Measurements from ENCODE around the gene CTSO. TPM values are rescaled to one million over a fixed set of nuclear protein-coding genes. Genes with fewer than 3 reads are reported as not detected.

The CTSO gene
- total RNA-seq, 1 donor = 10.8 TPM

GRCh38 chr4:155966731-155967395, 13.2 kb upstream of the CTSO start:
- peak; percentile 42 for DNase-seq (ENCODE audit: low read depth)
- no peak for TF ChIP-seq CTCF (IDR thresholded peaks at IDR 0.05; ENCODE audit: insufficient read depth, low read depth, low read length)
- no peak overlapping the region for H3K4me3 ChIP-seq (ENCODE audit: low read depth, low read length)

DNA sequence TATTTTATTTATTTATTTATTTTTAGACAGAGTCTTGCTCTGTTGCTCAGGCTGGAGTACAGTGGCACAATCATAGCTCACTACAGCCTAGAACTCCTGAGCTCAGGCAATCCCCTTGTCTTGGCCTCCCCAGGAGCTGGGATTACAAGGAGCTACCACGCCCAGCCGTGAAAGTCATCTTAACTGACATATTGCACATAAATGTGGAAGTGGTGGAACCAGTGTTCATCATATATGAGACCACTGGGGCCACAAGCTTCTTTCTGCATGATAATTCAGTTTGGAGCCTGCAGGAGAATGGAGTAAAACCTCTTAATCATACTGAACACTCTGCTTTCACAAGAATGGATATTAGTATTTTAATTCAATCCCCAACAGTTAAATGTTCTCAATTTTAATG, 12.5 kb upstream of the CTSO start:
- H3K4me3 ChIP-seq (ENCODE audit: low read depth, low read length) = no peak overlapping the region
- no peak for TF ChIP-seq CTCF (IDR thresholded peaks at IDR 0.05; ENCODE audit: insufficient read depth, low read depth, low read length)
- no peak for DNase-seq (ENCODE audit: low read depth)

GRCh38 chr4:155964016-155964891, 10.6 kb upstream of the CTSO start:
- DNase-seq (ENCODE audit: low read depth) = no peak
- TF ChIP-seq CTCF (IDR thresholded peaks at IDR 0.05; ENCODE audit: insufficient read depth, low read depth, low read length) = no peak
- H3K4me3 ChIP-seq (ENCODE audit: low read depth, low read length) = no peak overlapping the region

GRCh38 chr4:155962767-155963166, 9.1 kb upstream of the CTSO start:
- no peak for TF ChIP-seq CTCF (IDR thresholded peaks at IDR 0.05; ENCODE audit: insufficient read depth, low read depth, low read length)
- DNase-seq (ENCODE audit: low read depth) = no peak
- no peak overlapping the region for H3K4me3 ChIP-seq (ENCODE audit: low read depth, low read length)

DNA sequence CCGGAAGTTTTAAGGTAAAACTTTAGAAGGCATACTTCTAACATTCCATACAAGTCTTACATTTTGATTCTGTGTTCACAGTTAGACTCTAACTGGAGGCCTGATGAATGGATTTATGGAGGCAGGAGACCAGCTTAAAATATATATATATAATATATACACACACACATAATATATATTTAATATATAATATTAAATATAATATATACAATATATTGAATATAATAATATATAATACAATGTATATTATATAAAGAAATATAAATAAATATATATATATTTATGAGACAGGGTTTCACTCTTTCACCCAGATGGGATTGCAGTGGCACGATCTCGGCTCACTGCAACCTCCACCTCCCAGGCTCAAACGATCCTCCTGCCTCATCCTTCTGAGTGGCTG, 7.9 kb upstream of the CTSO start:
- no peak for TF ChIP-seq CTCF (IDR thresholded peaks at IDR 0.05; ENCODE audit: insufficient read depth, low read depth, low read length)
- no peak overlapping the region for H3K4me3 ChIP-seq (ENCODE audit: low read depth, low read length)
- DNase-seq (ENCODE audit: low read depth) = no peak

DNA sequence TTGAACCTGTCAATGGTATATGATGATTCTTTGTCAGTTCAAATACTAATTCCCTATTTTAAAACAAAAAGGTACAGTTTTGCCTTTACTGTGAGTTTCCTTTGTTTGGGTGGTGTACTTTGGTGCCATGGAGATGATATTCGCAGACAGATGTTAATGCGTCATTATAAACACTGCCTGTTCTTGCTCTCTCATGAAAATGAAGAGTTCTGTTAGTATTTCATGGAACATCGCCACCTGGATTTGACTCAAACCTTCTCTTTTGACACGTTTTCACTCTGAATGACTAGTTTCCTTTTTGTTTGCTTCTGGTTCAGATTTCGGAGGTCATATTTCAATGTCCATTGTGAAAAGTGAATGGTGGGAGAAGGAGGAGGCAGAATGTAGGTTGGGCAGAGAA, 6.9 kb upstream of the CTSO start:
- H3K4me3 ChIP-seq (ENCODE audit: low read depth, low read length) = no peak overlapping the region
- no peak for TF ChIP-seq CTCF (IDR thresholded peaks at IDR 0.05; ENCODE audit: insufficient read depth, low read depth, low read length)
- peak; percentile 35 for DNase-seq (ENCODE audit: low read depth)
